Heart left ventricle (tissue), 16 donors: ENCODE results near the gene ZNF74. TPM values are rescaled to one million over a fixed set of nuclear protein-coding genes. Genes with fewer than 3 reads are reported as not detected.
A peak's percentile ranks its signal among the peaks of the same experiment; 100 is the strongest.

ENCODE experiments used
- ATAC-seq, 4 donors: fragments of 200-7000 bp; cut with Tn5 transposase; one replicate each; pipeline ENCODE4 v1.9.1; 2020 to 2022; ENCODE audit warnings: moderate library complexity in 4 of 4, mild to moderate bottlenecking in 3 of 4, moderate number of reproducible peaks in 1 of 4
- DNase-seq, 5 donors: peaks; one replicate each; pipeline ENCODE4 v3.0.0-alpha.2; 2020
- H3K27ac ChIP-seq, 12 donors: fragments of 200-600 bp; sonication (generic) in 4 of 12; one replicate each; pipeline versions ENCODE4 v1.5.0 to v1.8.0; 2016 to 2022; ENCODE audit warnings: mild to moderate bottlenecking in 2 of 12
- H3K27me3 ChIP-seq, 9 donors: fragments of 200-600 bp; sonication (generic) in 2 of 9; one replicate each; pipeline versions ENCODE4 v1.5.1 to v1.8.0; 2016 to 2022; ENCODE audit warnings: mild to moderate bottlenecking in 3 of 9
- H3K36me3 ChIP-seq, 9 donors: fragments of 200-600 bp; sonication (generic) in 2 of 9; one replicate each; pipeline versions ENCODE4 v1.5.0 to v1.8.0; 2018 to 2022; ENCODE audit warnings: mild to moderate bottlenecking in 2 of 9
- H3K4me1 ChIP-seq, 12 donors: fragments of 200-600 bp; sonication (generic) in 4 of 12; one replicate each; pipeline versions ENCODE4 v1.5.0 to v1.8.0; 2016 to 2022; ENCODE audit warnings: mild to moderate bottlenecking in 3 of 12
- H3K4me3 ChIP-seq, 12 donors: fragments of 200-600 bp; sonication (generic) in 4 of 12; one replicate each; pipeline versions ENCODE4 v1.5.0 to v1.8.0; 2017 to 2022; ENCODE audit warnings: mild to moderate bottlenecking in 9 of 12, moderate library complexity in 4 of 12
- H3K9me3 ChIP-seq, 12 donors: fragments of 200-600 bp; sonication (generic) in 4 of 12; one replicate each; pipeline versions ENCODE4 v1.5.0 to v1.8.0; 2016 to 2022; ENCODE audit warnings: mild to moderate bottlenecking in 1 of 12
- CTCF ChIP-seq, 12 donors: fragments of 200-600 bp; sonication (generic) in 4 of 12; IDR thresholded peaks; one replicate each; pipeline versions ENCODE4 v1.5.0 to v1.8.0; 2018 to 2022; ENCODE audit warnings: antibody characterized with exemption in 12 of 12, mild to moderate bottlenecking in 5 of 12
- POLR2A ChIP-seq, 2 donors: fragments of 450-650 bp; IDR thresholded peaks; one replicate each; pipeline ENCODE4 v1.6.1; 2017; ENCODE audit warnings: antibody characterized with exemption in 2 of 2, mild to moderate bottlenecking in 2 of 2, moderate library complexity in 2 of 2
- WGBS, 4 donors: extraction: QIAGEN DNeasy Blood & Tissue Kit in 2 of 4; methylation state at CpG; one replicate each; pipeline versions ENCODE4 v1.1.5 to v1.1.7; 2013 to 2018; 5-methylcytosine and 5-hydroxymethylcytosine counted together
- intact Hi-C, 10 donors: fragments of 100-400 bp; cut with DNase I; formaldehyde crosslinking; loops; one replicate each; pipeline versions ENCODE4 v1.11.1 to v1.14.2; 2022
- polyA plus RNA-seq, 2 donors: library from polyadenylated mRNA; stranded (reverse); fragments of 200-250 nt; gene quantifications; one replicate each; pipeline ENCODE4 v1.2.3, GENCODE V29; 2013
- total RNA-seq, 9 donors: library from RNA; depleted of rRNA in 2 of 9; stranded (reverse); fragments of >200 nt in 2 of 9; fragmentation: NEBNext Ultra II Directional in 3 of 9; extraction: Animal tissue kit (Norgen Biotek cat#: 25700) in 3 of 9; gene quantifications; one replicate each; pipeline versions ENCODE4 v1.1.0 to v1.2.4, GENCODE V29; 2016 to 2023
- donor health status: ischemic (EF 13 %, LVEDD 7.1; RV severe dilation, severe dysfunction).
- donor health status: healthy with polysubstance abuse.
- donor health status: DM: no; HTN: yes; CAD: no.
- donor health status: DM: no; HTN: no; CAD: no.
- donor health status: ischemic (EF 25% LVEDD 6.9; RV normal size, moderate dysfunction).
- donor health status: ischemic (EF 25% LVEDD 5.7; RV mildly dilated, moderate dysfunction).
- donor health status: healthy.
- donor health status: DM: yes; HTN: yes; CAD: no.
- donor health status: ischemic (EF 35%, LVEDD 5.7; RV mildly dilated, moderate dysfunction).
- donor health status: nonischemic (EF 11% LVEDD 7.7; RV severe dilation, severe dysfunction).
- donor health status: DM: yes; HTN: yes; CAD: no.
- donor health status: PGD.
- donor health status: ischemic (EF 29% LVEDD 5.4; RV normal size, mild dysfunction).
- donor health status: nonischemic (EF 23%, LVEDD 6.1; RV moderate dilation, normal function).

Gene ZNF74
- total and polyA plus RNA-seq, 11 donors = 2.1 to 6.5 (median 4.4) TPM

DNA sequence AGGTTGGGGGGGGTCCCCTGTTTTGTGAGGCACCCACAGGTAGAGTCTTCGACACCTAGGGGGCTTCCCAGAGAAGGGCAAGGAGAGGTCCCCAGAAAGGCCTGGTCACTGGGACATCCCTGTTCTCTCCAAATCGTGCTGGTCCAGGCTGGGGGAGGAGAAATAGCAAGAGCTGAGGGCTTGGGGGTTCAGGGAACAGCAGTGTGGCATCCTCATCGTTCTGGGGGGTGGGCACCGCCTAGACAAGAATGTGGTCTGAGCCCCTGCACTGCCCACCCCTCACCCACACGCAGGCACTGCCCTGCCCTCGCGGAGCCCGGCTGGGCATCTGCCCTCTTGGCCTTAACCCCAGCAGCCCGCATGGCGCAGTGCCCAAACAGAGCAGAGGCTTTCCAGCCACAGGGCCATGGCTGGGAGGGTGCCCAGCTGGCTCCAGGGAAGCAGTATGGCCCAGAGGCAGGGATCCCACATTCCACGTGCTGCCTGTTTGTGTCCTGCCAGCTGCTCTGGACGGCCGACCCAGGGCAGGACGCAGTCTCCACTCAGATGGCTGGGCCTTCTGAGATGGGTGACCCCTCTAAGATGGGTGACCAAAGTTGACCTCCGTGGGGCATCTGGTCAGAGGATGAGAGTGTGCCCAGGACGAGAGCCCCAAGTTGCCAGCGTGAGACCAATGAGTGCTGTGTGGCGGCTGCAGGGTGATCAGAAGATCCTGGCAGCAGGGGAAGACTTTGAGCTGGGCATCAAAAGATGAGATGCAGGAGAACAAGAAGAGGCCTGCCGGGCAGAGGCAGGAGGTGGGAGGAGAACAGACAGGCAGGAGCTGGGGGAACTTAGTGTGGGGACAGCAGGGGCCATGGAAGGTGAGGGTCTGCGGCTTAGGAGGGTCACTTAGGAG is 29.3 kb downstream of the ZNF74 start:
- peak overlapping the region in 10 of 12 donors; percentile 18 to 74 (median 42) for H3K27ac ChIP-seq
- 43 to 55% (median 54%) methylated on average over 19 to 20 of the region's 20 CpGs for WGBS, 4 donors
- H3K4me3 ChIP-seq = no peak overlapping the region
- no peak for TF ChIP-seq CTCF (IDR thresholded peaks at IDR 0.05)
- no peak for TF ChIP-seq POLR2A (IDR thresholded peaks at IDR 0.05)
- intact Hi-C loops = loop anchor here in 5 of 10 donors (5.0 to 10.0 kb wide), 4 partner anchors 69 to 282 kb away; partner anchors contain the start of gene KLHL22 (in 2 of the 5)
- peak; percentile 77 to 87 (median 85) for ATAC-seq
- H3K27me3 ChIP-seq = peaks cover 0 to 26% (median 0%) of the 10 kb centered on the region in 9 donors
- H3K36me3 ChIP-seq = peaks cover 0 to 11% (median 0%) of the 10 kb centered on the region in 9 donors
- H3K9me3 ChIP-seq = no peaks in the 10 kb centered on the region
- peaks cover 0 to 40% (median 23%) of the 10 kb centered on the region in 12 donors for H3K4me1 ChIP-seq
- peak; percentile 78 to 91 (median 83) for DNase-seq

GRCh38 chr22:20423906-20424551 is 30.1 kb downstream of the ZNF74 start:
- H3K4me3 ChIP-seq = peak overlapping the region in 3 of 12 donors; percentile 25 to 33 (median 28)
- 45 to 67% (median 58%) methylated on average over 25 to 31 of the region's 31 CpGs for WGBS, 4 donors

GRCh38 chr22:20424568-20424931 is 30.6 kb downstream of the ZNF74 start:
- intact Hi-C loops = loop anchor here in 5 of 10 donors (5.0 to 10.0 kb wide), 4 partner anchors 68 to 280 kb away; partner anchors contain the start of gene KLHL22 (in 2 of the 5)
- WGBS, 4 donors = 57 to 75% (median 68%) methylated on average over 8 to 15 of the region's 15 CpGs
- H3K4me3 ChIP-seq = peak overlapping the region in 3 of 12 donors; percentile 25 to 33 (median 28)
- TF ChIP-seq POLR2A (IDR thresholded peaks at IDR 0.05) (no peak), CTCF (IDR thresholded peaks at IDR 0.05) (no peak)
- ATAC-seq (peak in 1 of 4 donors; percentile 1), DNase-seq (peak in 1 of 5 donors; percentile 58)
- peaks cover 0 to 37% (median 22%) of the 10 kb centered on the region in 12 donors for H3K4me1 ChIP-seq
- H3K27me3 ChIP-seq = peaks cover 0 to 26% (median 0%) of the 10 kb centered on the region in 9 donors
- H3K27ac ChIP-seq = peak overlapping the region in 8 of 12 donors; percentile 21 to 74 (median 52)
- peaks cover 0 to 22% (median 8%) of the 10 kb centered on the region in 9 donors for H3K36me3 ChIP-seq
- no peaks in the 10 kb centered on the region for H3K9me3 ChIP-seq

More at GRCh38 chr22:20423906-20424551, 30.1 kb downstream of the ZNF74 start:
- Histone ChIP-seq H3K27me3 (peaks cover 0 to 26% (median 0%) of the 10 kb centered on the region in 9 donors), H3K9me3 (no peaks in the 10 kb centered on the region), H3K36me3 (peaks cover 0 to 18% (median 6%) of the 10 kb centered on the region in 9 donors), H3K4me1 (peaks cover 0 to 37% (median 21%) of the 10 kb centered on the region in 12 donors), H3K27ac (peak overlapping the region in 10 of 12 donors; percentile 18 to 74 (median 42))
- DNase-seq = peak in 1 of 5 donors; percentile 62
- ATAC-seq = peak in 2 of 4 donors; percentile 7 to 9
- intact Hi-C loops = loop anchor here in 5 of 10 donors (5.0 to 10.0 kb wide), 4 partner anchors 68 to 281 kb away; partner anchors contain the start of gene KLHL22 (in 2 of the 5)
- no peak for TF ChIP-seq POLR2A (IDR thresholded peaks at IDR 0.05)

GRCh38 chr22:20424932-20425565 is 31.1 kb downstream of the ZNF74 start:
- TF ChIP-seq POLR2A (IDR thresholded peaks at IDR 0.05) (no peak), CTCF (IDR thresholded peaks at IDR 0.05) (no peak)
- peak overlapping the region in 7 of 12 donors; percentile 23 to 50 (median 45) for H3K4me3 ChIP-seq
- no peaks in the 10 kb centered on the region for H3K9me3 ChIP-seq
- 65 to 76% (median 72%) methylated on average over 22 to 59 of the region's 59 CpGs for WGBS, 4 donors
- peak in 4 of 5 donors; percentile 47 to 69 (median 56) for DNase-seq
- peaks cover 0 to 30% (median 0%) of the 10 kb centered on the region in 9 donors for H3K27me3 ChIP-seq
- intact Hi-C loops = loop anchor here in 5 of 10 donors (5.0 to 10.0 kb wide), 4 partner anchors 67 to 280 kb away; partner anchors contain the start of gene KLHL22 (in 2 of the 5)
- peak overlapping the region in 8 of 12 donors; percentile 21 to 74 (median 52) for H3K27ac ChIP-seq
- ATAC-seq = peak; percentile 18 to 61 (median 26)
- H3K4me1 ChIP-seq = peaks cover 0 to 37% (median 22%) of the 10 kb centered on the region in 12 donors
- peaks cover 0 to 27% (median 9%) of the 10 kb centered on the region in 9 donors for H3K36me3 ChIP-seq
